Transverse colon (tissue), 4 donors: ENCODE results near the gene AMD1. TPM values are rescaled to one million over a fixed set of nuclear protein-coding genes. Genes with fewer than 3 reads are reported as not detected.
"Not testable (repeated sequence)": the region's sequence is repeated elsewhere in the genome, so short reads cannot be mapped to it uniquely, and the experiment has no call there.

Experiments
- DNase-seq: peaks from one replicate; pipeline ENCODE4 v3.0.0-alpha.2; 2019
- H3K27ac ChIP-seq, 4 donors: fragments of 200-600 bp; sonication (generic); 2 replicates each; pipeline ENCODE4 v1.5.1; 2016 to 2018; ENCODE audit warnings: inconsistent platforms in 4 of 4
- H3K27me3 ChIP-seq: fragments of 200-600 bp; sonication (generic); 2 replicates; pipeline ENCODE4 v1.5.1; 2017; ENCODE audit warnings: inconsistent platforms
- H3K36me3 ChIP-seq, 4 donors: fragments of 200-600 bp; sonication (generic); 2 replicates each; pipeline ENCODE4 v1.5.1; 2017 to 2019; ENCODE audit warnings: inconsistent platforms in 4 of 4
- H3K4me1 ChIP-seq, 4 donors: fragments of 200-600 bp; sonication (generic); 2 replicates each; pipeline ENCODE4 v1.5.1; 2017 to 2020; ENCODE audit warnings: inconsistent platforms in 4 of 4
- H3K4me3 ChIP-seq, 4 donors: fragments of 200-600 bp; sonication (generic); 1 replicate in 1 of 4; 2 replicates in 3 of 4; pipeline versions ENCODE4 v1.5.1 to v1.6.1; 2017 to 2019; ENCODE audit warnings: inconsistent platforms in 4 of 4
- H3K9me3 ChIP-seq, 2 donors: fragments of 200-600 bp; sonication (generic); 2 replicates each; pipeline ENCODE4 v1.5.1; 2017 to 2019; ENCODE audit warnings: inconsistent platforms in 2 of 2
- EP300 ChIP-seq: sonication (generic); formaldehyde crosslinking; IDR thresholded peaks from one replicate; pipeline ENCODE4 v1.6.1; 2017; ENCODE audit warnings: antibody characterized with exemption, low read depth
- POLR2A ChIP-seq: fragments of 450-650 bp; IDR thresholded peaks from one replicate; pipeline ENCODE4 v1.6.1; 2016; ENCODE audit warnings: antibody characterized with exemption, mild to moderate bottlenecking, moderate library complexity
- POLR2AphosphoS5 ChIP-seq, 3 donors: sonication (generic); formaldehyde crosslinking; IDR thresholded peaks; one replicate each; pipeline ENCODE4 v1.6.1; 2016; ENCODE audit warnings: antibody characterized with exemption in 3 of 3
- WGBS, 2 donors: methylation state at CpG; one replicate each; pipeline ENCODE4 v1.1.5; 2018; ENCODE audit warnings: low coverage in 1 of 2; 5-methylcytosine and 5-hydroxymethylcytosine counted together
- in situ Hi-C, 4 donors: fragments of 200-750 bp; cut with MboI; loops; one replicate each; pipeline versions ENCODE4 v1.15.0 to v1.15.1; 2017; ENCODE audit warnings: low sequenced_read_pairs in 3 of 4, low pct_ligation_motif_present in 1 of 4, low pct_unique_long_range_greater_than_20kb in 1 of 4
- intact Hi-C: fragments of 100-400 bp; cut with DNase I; formaldehyde crosslinking; loops from one replicate; pipeline ENCODE4 v1.15.1; 2023; ENCODE audit warnings: low total_unique reads
- total RNA-seq, 4 donors: library from RNA; depleted of rRNA; stranded (reverse); fragments of >200 nt; gene quantifications; one replicate each; pipeline ENCODE4 v1.1.0, GENCODE V29; 2016
- TF ChIP-seq, protein P1 (sequence below), 5 experiments: fragments of 200-600 bp in 3 of 5; fragments of 450-650 bp in 2 of 5; sonication (generic) in 3 of 5; IDR thresholded peaks; 1 replicate in 2 of 5; 2 replicates in 3 of 5; pipeline ENCODE4 v1.5.1; 2016 to 2017; ENCODE audit warnings: antibody characterized with exemption in 5 of 5, inconsistent platforms in 3 of 5, mild to moderate bottlenecking in 2 of 5, moderate library complexity in 1 of 5

Gene AMD1
- total RNA-seq, 4 donors from 2014 or later = 50.7 to 86.4 (median 75.1) TPM

DNA sequence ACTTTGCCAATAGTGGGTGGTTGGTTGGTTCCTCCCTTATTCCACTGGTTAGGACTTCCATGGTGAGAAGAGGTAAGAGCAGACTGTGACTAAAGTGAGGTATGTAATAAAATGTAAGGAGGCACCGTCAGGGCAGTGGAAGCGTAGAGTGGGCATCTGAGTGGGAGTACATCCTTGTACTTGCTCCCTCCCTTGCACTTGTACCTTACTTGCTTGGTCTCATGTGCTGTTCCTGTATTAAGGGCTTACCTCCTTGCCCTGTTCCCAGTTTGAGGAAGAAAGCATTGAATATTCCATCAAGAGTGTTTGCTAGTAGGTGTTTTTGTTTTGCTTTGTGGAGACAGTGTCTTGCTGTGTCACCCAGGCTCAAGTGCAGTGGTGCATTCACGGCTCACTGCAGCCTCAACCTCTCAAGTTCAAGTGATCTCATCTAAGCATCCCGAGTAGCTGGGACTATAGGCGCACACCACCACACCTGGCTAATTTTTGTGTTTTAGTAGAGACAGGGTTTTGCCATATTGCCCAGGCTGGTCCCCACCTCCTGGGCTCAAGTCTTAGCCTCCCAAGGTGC, 25.5 kb downstream of the AMD1 start:
- H3K4me1 ChIP-seq = no peaks in the 10 kb centered on the region
- TF ChIP-seq POLR2A (no peak), EP300 (no peak), POLR2AphosphoS5 (IDR thresholded peaks at IDR 0.05) (no peak)
- TF ChIP-seq, protein P1, sequence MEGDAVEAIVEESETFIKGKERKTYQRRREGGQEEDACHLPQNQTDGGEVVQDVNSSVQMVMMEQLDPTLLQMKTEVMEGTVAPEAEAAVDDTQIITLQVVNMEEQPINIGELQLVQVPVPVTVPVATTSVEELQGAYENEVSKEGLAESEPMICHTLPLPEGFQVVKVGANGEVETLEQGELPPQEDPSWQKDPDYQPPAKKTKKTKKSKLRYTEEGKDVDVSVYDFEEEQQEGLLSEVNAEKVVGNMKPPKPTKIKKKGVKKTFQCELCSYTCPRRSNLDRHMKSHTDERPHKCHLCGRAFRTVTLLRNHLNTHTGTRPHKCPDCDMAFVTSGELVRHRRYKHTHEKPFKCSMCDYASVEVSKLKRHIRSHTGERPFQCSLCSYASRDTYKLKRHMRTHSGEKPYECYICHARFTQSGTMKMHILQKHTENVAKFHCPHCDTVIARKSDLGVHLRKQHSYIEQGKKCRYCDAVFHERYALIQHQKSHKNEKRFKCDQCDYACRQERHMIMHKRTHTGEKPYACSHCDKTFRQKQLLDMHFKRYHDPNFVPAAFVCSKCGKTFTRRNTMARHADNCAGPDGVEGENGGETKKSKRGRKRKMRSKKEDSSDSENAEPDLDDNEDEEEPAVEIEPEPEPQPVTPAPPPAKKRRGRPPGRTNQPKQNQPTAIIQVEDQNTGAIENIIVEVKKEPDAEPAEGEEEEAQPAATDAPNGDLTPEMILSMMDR (IDR thresholded peaks at IDR 0.05) = no peak

DNA sequence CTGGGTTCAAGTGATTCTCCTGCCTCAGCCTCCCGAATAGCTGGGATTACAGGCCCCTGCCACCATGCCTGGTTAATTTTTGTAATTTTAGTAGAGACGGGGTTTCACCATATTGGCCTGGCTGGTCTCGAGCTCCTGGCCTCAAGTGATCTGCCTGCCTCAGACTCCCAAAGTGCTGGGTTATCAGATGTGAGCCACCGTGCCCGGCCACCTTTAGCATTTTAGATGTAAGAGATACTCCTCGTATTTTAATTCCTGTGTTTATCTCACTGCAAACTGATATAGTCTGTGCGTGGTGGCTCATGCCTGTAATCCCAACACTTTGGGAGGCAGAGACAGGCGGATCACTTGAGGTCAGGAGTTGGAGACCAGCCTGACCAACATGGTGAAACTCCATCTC, 27.0 kb downstream of the AMD1 start:
- peaks cover 10 to 20% of the 10 kb centered on the region in 2 donors for H3K9me3 ChIP-seq
- intact Hi-C loops, H3K4me1 ChIP-seq, H3K36me3 ChIP-seq, H3K27ac ChIP-seq, H3K27me3 ChIP-seq, in situ Hi-C loops, H3K4me3 ChIP-seq, DNase-seq: not testable (repeated sequence)
- WGBS, 2 donors = 94 to 100% methylated on average over 1 to 8 of the region's 8 CpGs

More for the DNA sequence above, 25.5 kb downstream of the AMD1 start:
- Histone ChIP-seq H3K27me3 (no peaks in the 10 kb centered on the region), H3K4me3 (no peak overlapping the region), H3K9me3 (peaks cover 10 to 13% of the 10 kb centered on the region in 2 donors), H3K36me3 (peaks cover 0 to 22% (median 7%) of the 10 kb centered on the region in 4 donors), H3K27ac (no peak overlapping the region)
- WGBS, 2 donors = 97 to 100% methylated on average over 2 to 5 of the region's 5 CpGs
- in situ Hi-C loops (no loop called here), intact Hi-C loops (no loop called here)
- DNase-seq = no peak

DNA sequence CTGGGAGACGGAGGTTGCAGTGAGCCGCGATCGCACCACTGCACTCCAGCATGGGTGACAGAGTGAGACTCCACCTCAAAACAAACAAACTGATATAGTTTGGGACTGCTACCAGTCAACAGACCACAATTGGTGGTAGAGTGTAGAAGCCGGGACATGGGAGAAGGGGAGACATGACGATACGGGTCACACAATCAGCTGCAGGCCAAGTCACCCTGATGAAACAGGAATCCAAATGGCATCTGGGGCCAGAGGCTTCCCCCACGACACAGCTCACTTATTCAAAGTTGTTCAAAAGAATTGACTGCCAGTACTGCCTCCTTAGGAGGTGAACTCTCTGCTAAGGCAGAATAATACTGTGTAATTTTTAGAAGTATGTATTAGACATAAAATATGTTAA, 27.5 kb downstream of the AMD1 start:
- Histone ChIP-seq H3K9me3 (peaks cover 10 to 20% of the 10 kb centered on the region in 2 donors), H3K4me1 (no peaks in the 10 kb centered on the region), H3K27ac (no peak overlapping the region), H3K36me3 (peaks cover 0 to 4% (median 1%) of the 10 kb centered on the region in 4 donors), H3K4me3 (no peak overlapping the region), H3K27me3 (no peaks in the 10 kb centered on the region)
- intact Hi-C loops = no loop called here
- 91 to 94% methylated on average over 7 to 8 of the region's 8 CpGs for WGBS, 2 donors
- in situ Hi-C loops = no loop called here
- TF ChIP-seq POLR2AphosphoS5 (IDR thresholded peaks at IDR 0.05) (no peak), POLR2A (no peak), EP300 (no peak)
- TF ChIP-seq, protein P1 (IDR thresholded peaks at IDR 0.05) = no peak
- DNase-seq = no peak

DNA sequence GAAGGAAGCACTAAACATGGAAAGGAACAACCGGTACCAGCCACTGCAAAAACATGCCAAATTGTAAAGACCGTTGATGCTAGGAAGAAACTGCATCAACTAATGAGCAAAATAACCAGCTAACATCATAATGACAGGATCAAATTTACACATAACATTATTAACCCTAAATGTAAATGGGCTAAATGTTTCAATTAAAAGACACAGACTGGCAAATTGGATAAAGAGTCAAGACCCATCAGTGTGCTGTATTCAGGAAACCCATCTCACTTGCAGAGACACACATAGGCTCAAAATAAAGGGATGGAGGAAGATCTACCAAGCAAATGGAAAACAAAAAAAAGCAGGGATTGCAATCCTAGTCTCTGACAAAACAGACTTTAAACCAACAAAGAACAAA, 31.7 kb downstream of the AMD1 start:
- DNase-seq, H3K36me3 ChIP-seq, H3K27me3 ChIP-seq, in situ Hi-C loops, intact Hi-C loops, H3K27ac ChIP-seq, H3K4me3 ChIP-seq, H3K4me1 ChIP-seq: not testable (repeated sequence)
- 91% methylated on average over 2 of the region's 2 CpGs; no CpG with 5 or more reads in 1 of the 2 donors for WGBS, 2 donors
- H3K9me3 ChIP-seq = peaks cover 16 to 23% of the 10 kb centered on the region in 2 donors

DNA sequence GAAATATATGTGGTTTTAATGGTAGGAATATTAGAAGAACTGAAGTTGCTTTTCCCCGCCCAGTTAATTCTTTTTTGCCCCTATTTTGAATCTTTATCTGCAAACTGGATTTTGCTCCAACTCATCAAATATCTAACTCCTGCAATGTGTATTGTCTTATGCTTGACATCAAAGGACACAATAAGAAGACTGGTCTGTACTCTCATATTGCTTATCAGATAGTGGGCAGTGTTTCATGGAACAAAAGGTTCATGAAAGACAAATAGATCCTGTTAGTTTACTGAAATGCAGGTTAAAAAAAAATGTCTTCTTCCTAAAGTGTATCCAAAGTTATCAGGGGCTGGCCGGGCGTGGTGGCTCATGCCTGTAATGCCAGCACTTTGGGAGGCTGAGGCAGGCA, 56.2 kb downstream of the AMD1 start:
- intact Hi-C loops (no loop called here), in situ Hi-C loops (loop anchor here in 2 of 4 donors (10.0 to 25.0 kb wide), 3 partner anchors 236 to 393 kb away; no protein-coding TSS in a partner anchor)
- Histone ChIP-seq H3K36me3 (no peaks in the 10 kb centered on the region), H3K27ac (no peak overlapping the region), H3K27me3 (no peaks in the 10 kb centered on the region), H3K9me3 (no peaks in the 10 kb centered on the region), H3K4me3 (no peak overlapping the region), H3K4me1 (no peaks in the 10 kb centered on the region)
- TF ChIP-seq POLR2A = no peak
- TF ChIP-seq POLR2AphosphoS5 (IDR thresholded peaks at IDR 0.05) = no peak
- TF ChIP-seq, protein P1 (IDR thresholded peaks at IDR 0.05) = no peak
- 91 to 95% methylated on average over 3 of the region's 3 CpGs for WGBS, 2 donors
- DNase-seq = no peak
